LHCN-M2 (cell line): ENCODE results near the gene ATG7. TPM values are rescaled to one million over a fixed set of nuclear protein-coding genes. Genes with fewer than 3 reads are reported as not detected.
"Not testable (repeated sequence)": the region's sequence is repeated elsewhere in the genome, so short reads cannot be mapped to it uniquely, and the experiment has no call there.

Experiments
- DNase-seq: peaks from one replicate; pipeline ENCODE4 v3.0.0-alpha.2; 2012; ENCODE audit warnings: low read depth
- total RNA-seq: library from RNA; depleted of rRNA; stranded (reverse); fragments of >200 nt; gene quantifications from 2 replicates; pipeline ENCODE4 v1.2.3, GENCODE V29; 2014

The ATG7 gene
- total RNA-seq, 1 experiment from 2014 or later: 48.1 TPM

GRCh38 chr3:11583235-11583634 is 311.0 kb downstream of the ATG7 start:
- DNase-seq: peak; percentile 37

GRCh38 chr3:11583638-11584046 is 311.4 kb downstream of the ATG7 start:
- no peak for DNase-seq

- no peak for DNase-seq
Observed at GRCh38 chr3:11584570-11584969, 312.4 kb downstream of the ATG7 start.

- no peak for DNase-seq
Observed at GRCh38 chr3:11587766-11588165, 315.6 kb downstream of the ATG7 start.

GRCh38 chr3:11588338-11588737 is 316.1 kb downstream of the ATG7 start:
- no peak for DNase-seq

GRCh38 chr3:11588755-11589154 is 316.6 kb downstream of the ATG7 start:
- no peak for DNase-seq

GRCh38 chr3:11589706-11590105 is 317.5 kb downstream of the ATG7 start:
- DNase-seq: no peak

- peak; percentile 77 for DNase-seq
Observed at GRCh38 chr3:11591002-11591355, 318.8 kb downstream of the ATG7 start.

GRCh38 chr3:11591391-11592282 is 319.4 kb downstream of the ATG7 start:
- DNase-seq: peak; percentile 80

GRCh38 chr3:11592445-11593298 is 320.5 kb downstream of the ATG7 start:
- peak; percentile 58 for DNase-seq

- no peak for DNase-seq
Observed at GRCh38 chr3:11593318-11594034, 321.3 kb downstream of the ATG7 start.

GRCh38 chr3:11595024-11595423 is 322.8 kb downstream of the ATG7 start:
- DNase-seq: not testable (repeated sequence)

GRCh38 chr3:11596387-11596786 is 324.2 kb downstream of the ATG7 start:
- no peak for DNase-seq

GRCh38 chr3:11600501-11601282 is 328.5 kb downstream of the ATG7 start:
- peak; percentile 97 for DNase-seq

- peak; percentile 55 for DNase-seq
Observed at GRCh38 chr3:11601446-11602238, 329.4 kb downstream of the ATG7 start.

GRCh38 chr3:11602239-11602840 is 330.1 kb downstream of the ATG7 start:
- DNase-seq: no peak

GRCh38 chr3:11602886-11603527 is 330.8 kb downstream of the ATG7 start:
- no peak for DNase-seq

- DNase-seq: peak; percentile 73
Observed at GRCh38 chr3:11603628-11604027, 331.4 kb downstream of the ATG7 start.
